Keratinocyte (primary cell): ENCODE measurements around the gene HOXB9. TPM values are rescaled to one million over a fixed set of nuclear protein-coding genes. Genes with fewer than 3 reads are reported as not detected.

Experiments
- DNase-seq: peaks from one replicate; pipeline ENCODE4 v3.0.0-alpha.2; 2011; ENCODE audit warnings: low read depth, missing footprints, low spot score
- FAIRE-seq: peaks from 2 replicates; lab custom pipeline; 2011; peaks lifted over from hg19 to GRCh38; lab: Jason Lieb, UNC
- H2AFZ ChIP-seq: 2 replicates; pipeline ENCODE4 v1.6.0; 2012; ENCODE audit warnings: low read length, control low read depth, inconsistent platforms; ENCODE audit not compliant: control insufficient read depth
- H3K27ac ChIP-seq: 2 replicates; pipeline ENCODE4 v1.5.1; 2011; ENCODE audit warnings: low read length; ENCODE audit not compliant: control insufficient read depth, insufficient read depth
- H3K27me3 ChIP-seq: 3 replicates; pipeline ENCODE4 v1.6.0; 2011; ENCODE audit warnings: low read length; ENCODE audit not compliant: control insufficient read depth, insufficient read depth; ENCODE audit errors: extremely low read depth
- H3K36me3 ChIP-seq, 2 experiments: 2 replicates in 1 of 2; 3 replicates in 1 of 2; pipeline ENCODE4 v1.5.1; 2011; ENCODE audit warnings: low read length in 2 of 2, mild to moderate bottlenecking in 1 of 2; ENCODE audit not compliant: control insufficient read depth in 2 of 2, insufficient read depth in 2 of 2; ENCODE audit errors: extremely low read depth in 1 of 2
- H3K4me1 ChIP-seq: 3 replicates; pipeline ENCODE4 v1.5.1; 2011; ENCODE audit warnings: low read length; ENCODE audit not compliant: control insufficient read depth, insufficient read depth; ENCODE audit errors: extremely low read depth
- H3K4me2 ChIP-seq: 3 replicates; pipeline ENCODE4 v1.6.0; 2011; ENCODE audit warnings: low read depth, low read length; ENCODE audit not compliant: control insufficient read depth, insufficient read depth; ENCODE audit errors: extremely low read depth
- H3K4me3 ChIP-seq, 3 experiments: fragments of 200-600 bp in 1 of 3; sonication (generic) in 1 of 3; 2 replicates in 2 of 3; 3 replicates in 1 of 3; pipeline ENCODE4 v1.5.1; 2011 to 2016; ENCODE audit warnings: low read length in 3 of 3, mild to moderate bottlenecking in 3 of 3, control low read depth in 2 of 3, inconsistent platforms in 1 of 3, low read depth in 1 of 3, mixed read lengths in 1 of 3, mixed run types in 1 of 3, moderate library complexity in 1 of 3; ENCODE audit not compliant: control insufficient read depth in 2 of 3, insufficient read depth in 2 of 3; ENCODE audit errors: extremely low read depth in 1 of 3
- H3K79me2 ChIP-seq: 2 replicates; pipeline ENCODE4 v1.6.0; 2012; ENCODE audit warnings: low read length; ENCODE audit not compliant: control insufficient read depth, insufficient read depth
- H3K9ac ChIP-seq: 3 replicates; pipeline ENCODE4 v1.6.0; 2011; ENCODE audit warnings: low read length; ENCODE audit not compliant: control insufficient read depth, insufficient read depth; ENCODE audit errors: extremely low read depth
- H3K9me1 ChIP-seq: 3 replicates; pipeline ENCODE4 v1.6.0; 2011; ENCODE audit warnings: low read length; ENCODE audit not compliant: control insufficient read depth, insufficient read depth; ENCODE audit errors: extremely low read depth
- H3K9me3 ChIP-seq: 2 replicates; pipeline ENCODE4 v1.5.1; 2012; ENCODE audit warnings: low read depth, low read length; ENCODE audit not compliant: control insufficient read depth
- H4K20me1 ChIP-seq: 3 replicates; pipeline ENCODE4 v1.6.0; 2011; ENCODE audit warnings: low read length; ENCODE audit not compliant: control insufficient read depth, insufficient read depth; ENCODE audit errors: extremely low read depth
- EZH2 ChIP-seq: IDR thresholded peaks from one replicate; pipeline ENCODE4 v1.6.1; 2012; ENCODE audit warnings: inconsistent platforms, mild to moderate bottlenecking, low read length, moderate library complexity
- dilution Hi-C: fragments of 300-500 bp; cut with MboI; formaldehyde crosslinking; loops from one replicate; pipeline ENCODE4 v1.7.0; 2020; ENCODE audit warnings: low sequenced_read_pairs; ENCODE audit not compliant: extremely low pct_ligation_motif_present
- polyA plus RNA-seq, 5 experiments: library from polyadenylated mRNA; depleted of rRNA in 3 of 5; stranded (reverse) in 3 of 5; stranded (forward) in 1 of 5; unstranded in 1 of 5; fragments of >200 nt; gene quantifications; 1 replicate in 1 of 5; 2 replicates in 3 of 5; 3 replicates in 1 of 5; pipeline versions ENCODE4 v1.2.1 to v1.2.3, GENCODE V29; 2011 to 2012; ENCODE audit warnings: missing spikeins in 2 of 5, low read depth in 1 of 5, low replicate concordance in 1 of 5
- TF ChIP-seq, protein P1 (sequence below), 3 experiments: IDR thresholded peaks in 1 of 3; conservative IDR thresholded peaks in 1 of 3; optimal IDR thresholded peaks in 1 of 3; 2 replicates in 2 of 3; 3 replicates in 1 of 3; pipeline versions ENCODE3 to v1.5.1; 2011; ENCODE audit warnings: low read length in 3 of 3, mild to moderate bottlenecking in 3 of 3, moderate library complexity in 2 of 3, control low read depth in 1 of 3, inconsistent platforms in 1 of 3; ENCODE audit not compliant: insufficient read depth in 2 of 3; ENCODE audit errors: extremely low read depth in 1 of 3

The HOXB9 gene
- polyA plus RNA-seq, 1 donor (not counting 4 experiments of a cell fraction or from before 2014, with no cell fraction given): 0.03 TPM

DNA sequence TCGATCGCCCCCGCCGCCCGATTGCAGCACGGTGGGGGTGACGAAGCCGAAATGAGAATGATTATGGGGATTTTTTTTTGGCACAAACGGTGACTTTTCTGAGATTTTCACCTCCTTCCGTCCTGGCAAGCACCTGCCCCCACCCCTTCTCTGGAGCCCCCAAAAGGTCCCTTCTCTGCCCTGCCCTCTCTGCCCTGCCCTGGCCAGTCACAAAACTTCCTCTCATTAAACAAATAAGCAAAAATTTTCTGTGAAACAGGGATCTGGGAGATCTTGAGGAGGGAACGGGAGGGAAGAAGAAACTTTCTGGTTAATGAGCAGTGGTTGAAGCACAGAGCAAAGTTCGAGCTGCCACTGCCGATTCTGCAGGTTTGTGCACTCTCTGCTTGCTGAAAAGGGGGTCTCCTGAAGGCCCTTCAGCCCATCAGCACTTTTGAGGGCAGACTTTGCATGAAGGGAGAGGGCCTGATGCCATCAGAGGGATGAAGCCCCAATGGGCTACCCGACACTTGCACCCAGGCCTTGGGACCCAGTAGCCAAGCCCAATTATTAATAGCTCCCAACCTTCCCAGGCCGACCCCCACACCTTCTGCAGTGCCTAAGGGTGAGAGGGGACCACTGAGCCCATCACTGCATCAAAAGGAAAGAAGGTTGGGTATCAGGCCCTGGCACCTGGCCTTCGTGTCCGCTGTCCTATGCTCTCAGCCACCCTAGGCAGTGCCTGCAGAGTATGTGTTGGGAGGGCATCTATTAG lies 10.0 kb downstream of the HOXB9 start:
- dilution Hi-C loops: no loop called here
- Histone ChIP-seq H3K4me2 (no peak overlapping the region), H3K4me1 (peaks cover 6% of the 10 kb centered on the region), H3K27me3 (peaks cover 99% of the 10 kb centered on the region), H2AFZ (no peak overlapping the region), H3K4me3 (no peak overlapping the region), H4K20me1 (no peaks in the 10 kb centered on the region), H3K27ac (no peak overlapping the region), H3K9me1 (peaks cover 2% of the 10 kb centered on the region), H3K79me2 (no peaks in the 10 kb centered on the region), H3K9me3 (no peaks in the 10 kb centered on the region), H3K36me3 (no peaks in the 10 kb centered on the region), H3K9ac (no peak overlapping the region)
- FAIRE-seq (no peak), DNase-seq (no peak)
- TF ChIP-seq, protein P1, sequence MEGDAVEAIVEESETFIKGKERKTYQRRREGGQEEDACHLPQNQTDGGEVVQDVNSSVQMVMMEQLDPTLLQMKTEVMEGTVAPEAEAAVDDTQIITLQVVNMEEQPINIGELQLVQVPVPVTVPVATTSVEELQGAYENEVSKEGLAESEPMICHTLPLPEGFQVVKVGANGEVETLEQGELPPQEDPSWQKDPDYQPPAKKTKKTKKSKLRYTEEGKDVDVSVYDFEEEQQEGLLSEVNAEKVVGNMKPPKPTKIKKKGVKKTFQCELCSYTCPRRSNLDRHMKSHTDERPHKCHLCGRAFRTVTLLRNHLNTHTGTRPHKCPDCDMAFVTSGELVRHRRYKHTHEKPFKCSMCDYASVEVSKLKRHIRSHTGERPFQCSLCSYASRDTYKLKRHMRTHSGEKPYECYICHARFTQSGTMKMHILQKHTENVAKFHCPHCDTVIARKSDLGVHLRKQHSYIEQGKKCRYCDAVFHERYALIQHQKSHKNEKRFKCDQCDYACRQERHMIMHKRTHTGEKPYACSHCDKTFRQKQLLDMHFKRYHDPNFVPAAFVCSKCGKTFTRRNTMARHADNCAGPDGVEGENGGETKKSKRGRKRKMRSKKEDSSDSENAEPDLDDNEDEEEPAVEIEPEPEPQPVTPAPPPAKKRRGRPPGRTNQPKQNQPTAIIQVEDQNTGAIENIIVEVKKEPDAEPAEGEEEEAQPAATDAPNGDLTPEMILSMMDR (optimal IDR thresholded peaks at IDR 0.05 in 1 of 3, IDR thresholded peaks at IDR 0.05 in 1 of 3, conservative IDR thresholded peaks at IDR 0.05 in 1 of 3; ENCODE audit: extremely low read depth in 1 of 3, insufficient read depth in 2 of 3, low read length in 3 of 3): no peak
- TF ChIP-seq EZH2: no peak

DNA sequence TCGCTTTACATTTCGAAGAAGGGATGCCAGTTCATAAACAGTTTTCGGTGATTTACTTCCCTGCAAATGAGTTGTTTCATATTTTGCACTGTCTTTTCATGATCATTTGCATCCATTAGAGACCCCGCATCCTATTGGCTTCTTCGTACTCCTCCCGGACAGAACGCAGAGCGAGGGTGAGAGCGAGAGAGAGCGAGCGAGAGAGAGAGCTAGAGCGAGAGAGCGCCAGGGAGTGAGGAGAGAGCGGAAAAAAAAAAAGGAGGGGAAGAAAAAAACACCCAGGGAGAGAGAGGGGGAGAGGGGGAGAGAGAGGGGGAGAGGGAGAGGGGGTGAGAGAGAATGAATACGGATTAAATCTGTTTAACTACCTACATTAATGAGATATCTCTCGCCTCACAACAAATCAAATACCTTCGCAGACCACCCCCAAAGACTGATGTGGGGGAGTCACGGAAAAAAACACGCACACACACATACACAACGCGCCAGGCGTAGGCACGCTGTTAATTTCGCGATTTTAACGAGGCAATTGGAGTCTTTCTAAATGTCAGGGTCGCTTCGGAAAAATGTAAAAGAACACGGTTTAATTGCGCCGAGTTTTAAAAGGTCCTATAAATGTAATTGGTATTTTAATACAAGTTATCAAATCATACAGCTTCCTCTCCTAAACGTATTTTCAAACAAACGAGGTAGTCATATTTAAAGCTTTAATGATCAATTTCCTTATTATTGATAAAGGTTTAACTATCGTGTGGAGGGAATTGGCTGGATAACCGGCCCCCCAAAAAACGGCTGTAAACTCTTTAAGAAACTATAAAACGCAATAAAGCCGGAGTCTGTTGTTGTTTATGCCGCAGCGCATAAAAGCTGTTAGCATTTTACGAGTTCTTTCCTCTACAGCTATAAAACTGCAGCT lies 10.9 kb downstream of the HOXB9 start, which contains the start of gene HOXB8:
TSS of gene HOXB8 (minus strand) at position 246 of the 916 bp plus-strand sequence. CDS start 588 bp downstream, outside the sequence.
- Histone ChIP-seq H3K9me3 (no peaks in the 10 kb centered on the region), H3K4me1 (peaks cover 8% of the 10 kb centered on the region), H3K4me2 (peak within 1 kb of the TSS; percentile 45), H3K4me3 (peak within 1 kb of the TSS in 1 of 3 experiments; percentile 18), H4K20me1 (no peaks in the 10 kb centered on the region), H3K79me2 (no peaks in the 10 kb centered on the region), H2AFZ (no peak within 1 kb of the TSS), H3K9ac (no peak within 1 kb of the TSS), H3K27me3 (peaks cover 95% of the 10 kb centered on the region), H3K9me1 (peaks cover 2% of the 10 kb centered on the region), H3K36me3 (no peaks in the 10 kb centered on the region), H3K27ac (no peak within 1 kb of the TSS)
- FAIRE-seq (no peak), DNase-seq (no peak)
- dilution Hi-C loops: no loop called here
- peak; percentile 92 for TF ChIP-seq EZH2
- TF ChIP-seq, protein P1 (optimal IDR thresholded peaks at IDR 0.05 in 1 of 3, IDR thresholded peaks at IDR 0.05 in 1 of 3, conservative IDR thresholded peaks at IDR 0.05 in 1 of 3; ENCODE audit: extremely low read depth in 1 of 3, insufficient read depth in 2 of 3, low read length in 3 of 3): no peak
